Esophagus squamous epithelium (tissue), 5 donors: ENCODE results near the gene CDC6. TPM values are rescaled to one million over a fixed set of nuclear protein-coding genes. Genes with fewer than 3 reads are reported as not detected.

Experiments
- DNase-seq: peaks from one replicate; lab custom pipeline; 2025; lab: John Stamatoyannopoulos, UW
- H3K27ac ChIP-seq, 4 donors: fragments of 200-600 bp; sonication (generic); one replicate each; pipeline ENCODE4 v1.5.1; 2016 to 2019; ENCODE audit warnings: mild to moderate bottlenecking in 1 of 4
- H3K27me3 ChIP-seq, 4 donors: fragments of 200-600 bp; sonication (generic); 1 replicate in 3 of 4; 2 replicates in 1 of 4; pipeline versions ENCODE4 v1.5.1 to v1.6.0; 2017 to 2021; ENCODE audit warnings: antibody characterized with exemption in 1 of 4
- H3K36me3 ChIP-seq, 3 donors: fragments of 200-600 bp; sonication (generic); one replicate each; pipeline ENCODE4 v1.5.1; 2016 to 2019
- H3K4me1 ChIP-seq, 3 donors: fragments of 200-600 bp; sonication (generic); one replicate each; pipeline ENCODE4 v1.5.1; 2017 to 2019
- H3K4me3 ChIP-seq, 4 donors: fragments of 200-600 bp; sonication (generic); 1 replicate in 3 of 4; 2 replicates in 1 of 4; pipeline ENCODE4 v1.5.1; 2016 to 2019; ENCODE audit warnings: mild to moderate bottlenecking in 2 of 4, moderate library complexity in 1 of 4
- H3K9me3 ChIP-seq, 3 donors: fragments of 200-600 bp; sonication (generic); one replicate each; pipeline ENCODE4 v1.5.1; 2016 to 2019
- CTCF ChIP-seq, 6 experiments: fragments of 450-650 bp in 4 of 6; fragments of 200-600 bp in 2 of 6; sonication (generic) in 2 of 6; IDR thresholded peaks; one replicate each; pipeline ENCODE4 v1.5.1; 2016 to 2019; ENCODE audit warnings: antibody characterized with exemption in 6 of 6, mild to moderate bottlenecking in 4 of 6, moderate library complexity in 4 of 6
- POLR2A ChIP-seq, 4 donors: fragments of 450-650 bp; IDR thresholded peaks; one replicate each; pipeline ENCODE4 v1.6.1; 2017; ENCODE audit warnings: antibody characterized with exemption in 4 of 4, mild to moderate bottlenecking in 4 of 4, moderate library complexity in 3 of 4
- WGBS, 2 donors: methylation state at CpG; one replicate each; pipeline ENCODE4 v1.1.5; 2018; 5-methylcytosine and 5-hydroxymethylcytosine counted together
- intact Hi-C: fragments of 100-400 bp; cut with DNase I; formaldehyde crosslinking; loops from one replicate; pipeline ENCODE4 v1.15.0; 2022
- total RNA-seq, 4 donors: library from RNA; depleted of rRNA; stranded (reverse); fragments of >200 nt; gene quantifications; one replicate each; pipeline ENCODE4 v1.1.0, GENCODE V29; 2016
- donor health status: DM: yes; HTN: yes; CAD: no.

The CDC6 gene
- total RNA-seq, 4 donors from 2014 or later, result 2.9 to 17.8 (median 9.8) TPM

- intact Hi-C loops, result no loop called here
- H3K27ac ChIP-seq, result peak overlapping the region; percentile 86 to 98 (median 94)
- no peak for TF ChIP-seq CTCF (IDR thresholded peaks at IDR 0.05)
- no peak for TF ChIP-seq POLR2A (IDR thresholded peaks at IDR 0.05)
- H3K4me1 ChIP-seq, result peaks cover 63 to 99% (median 72%) of the 10 kb centered on the region in 3 donors
- no peaks in the 10 kb centered on the region for H3K36me3 ChIP-seq
- no peaks in the 10 kb centered on the region for H3K9me3 ChIP-seq
- WGBS, 2 donors, result 26 to 34% methylated on average over 5 to 9 of the region's 15 CpGs
- H3K4me3 ChIP-seq, result peak overlapping the region; percentile 44 to 84 (median 72)
- H3K27me3 ChIP-seq, result no peaks in the 10 kb centered on the region
- no peak for DNase-seq
Measured at GRCh38 chr17:40343219-40344119, 55.8 kb downstream of the CDC6 start.

GRCh38 chr17:40344421-40345160 is 56.9 kb downstream of the CDC6 start:
- DNase-seq, result no peak

GRCh38 chr17:40345161-40345993 is 57.7 kb downstream of the CDC6 start:
- peaks cover 0 to 5% (median 0%) of the 10 kb centered on the region in 3 donors for H3K36me3 ChIP-seq
- 0 to 1% methylated on average over 2 to 20 of the region's 45 CpGs for WGBS, 2 donors
- no peak for DNase-seq
- H3K27me3 ChIP-seq, result no peaks in the 10 kb centered on the region
- TF ChIP-seq POLR2A (IDR thresholded peaks at IDR 0.05) (peak in 1 of 4 donors; percentile 39), CTCF (IDR thresholded peaks at IDR 0.05) (no peak)
- intact Hi-C loops, result no loop called here
- H3K9me3 ChIP-seq, result no peaks in the 10 kb centered on the region
- peak overlapping the region; percentile 86 to 98 (median 94) for H3K27ac ChIP-seq
- peaks cover 77 to 99% (median 81%) of the 10 kb centered on the region in 3 donors for H3K4me1 ChIP-seq
- peak overlapping the region; percentile 22 to 84 (median 72) for H3K4me3 ChIP-seq

More at GRCh38 chr17:40344421-40345160, 56.9 kb downstream of the CDC6 start:
- Histone ChIP-seq H3K9me3 (no peaks in the 10 kb centered on the region), H3K36me3 (peaks cover 0 to 4% (median 0%) of the 10 kb centered on the region in 3 donors), H3K27me3 (no peaks in the 10 kb centered on the region), H3K4me1 (peaks cover 72 to 99% (median 73%) of the 10 kb centered on the region in 3 donors), H3K27ac (peak overlapping the region; percentile 86 to 98 (median 94)), H3K4me3 (peak overlapping the region; percentile 22 to 84 (median 72))
- WGBS, 2 donors, result 33 to 37% methylated on average over 3 to 7 of the region's 7 CpGs
- no peak for TF ChIP-seq CTCF (IDR thresholded peaks at IDR 0.05)
- no peak for TF ChIP-seq POLR2A (IDR thresholded peaks at IDR 0.05)
- intact Hi-C loops, result no loop called here

- Histone ChIP-seq H3K27ac (peak overlapping the region; percentile 86 to 98 (median 94)), H3K27me3 (no peaks in the 10 kb centered on the region), H3K36me3 (peaks cover 0 to 7% (median 0%) of the 10 kb centered on the region in 3 donors), H3K9me3 (no peaks in the 10 kb centered on the region), H3K4me3 (peak overlapping the region in 3 of 4 donors; percentile 71 to 84 (median 73)), H3K4me1 (peaks cover 75 to 99% (median 82%) of the 10 kb centered on the region in 3 donors)
- no peak for TF ChIP-seq POLR2A (IDR thresholded peaks at IDR 0.05)
- TF ChIP-seq CTCF (IDR thresholded peaks at IDR 0.05), result no peak
- intact Hi-C loops, result no loop called here
- DNase-seq, result no peak
- WGBS, 2 donors, result 43 to 48% methylated on average over 7 to 8 of the region's 11 CpGs
Measured at GRCh38 chr17:40345994-40346764, 58.5 kb downstream of the CDC6 start.
